HepG2 (cell line): ENCODE data around the gene COG4. TPM values are rescaled to one million over a fixed set of nuclear protein-coding genes. Genes with fewer than 3 reads are reported as not detected.

Experiments used
- polyA plus RNA-seq, 8 experiments: library from polyadenylated mRNA; depleted of rRNA in 3 of 8; stranded (reverse) in 7 of 8; unstranded in 1 of 8; fragments of >200 nt; fragmentation: Illumina TruSeq in 4 of 8; extraction: Trizol in 4 of 8; gene quantifications; 2 replicates each; pipeline versions ENCODE4 v1.2.1 to v1.2.3, GENCODE V29; 2011 to 2016; ENCODE audit warnings: low read depth in 4 of 8, missing spikeins in 1 of 8, mixed read lengths in 1 of 8; ENCODE audit not compliant: insufficient read depth in 1 of 8
- small RNA-seq, 3 experiments: library from RNA; depleted of rRNA; stranded (forward); fragments of <200 nt; gene quantifications; one replicate each; pipeline ENCODE3, GENCODE V24; 2012; ENCODE audit warnings: low read depth in 2 of 3, low replicate concordance in 1 of 3; ENCODE audit not compliant: insufficient read length in 3 of 3, insufficient read depth in 2 of 3
- total RNA-seq, 5 experiments: library from RNA; depleted of rRNA; stranded (reverse); fragments of >200 nt; fragmentation: Illumina TruSeq; extraction: Trizol; gene quantifications; 2 replicates each; pipeline ENCODE4 v1.2.3, GENCODE V29; 2016; ENCODE audit warnings: low read depth in 1 of 5

COG4 gene
- total and polyA plus RNA-seq, 2 of the 13 experiments (the other 11 are each of a cell fraction or from before 2014, with no cell fraction given), result 51.1 to 73.8 TPM

Small RNA genes within 50 kb of the gene (small RNA-seq; reads per million reads assigned to genes)
- 0.20 to 13.5 (median 3.6) reads per million in 3 experiments for gene RNU6-23P
- gene RPS27P26, result 0 reads per million in 3 experiments
- 2.0 to 11.6 (median 9.5) reads per million in 3 experiments for gene SNORD111
- gene SNORD111B, result 63.8 to 462 (median 251) reads per million in 3 experiments

Other genes starting within 250 kb of the COG4 start
- gene AARS1, start 234.0 kb downstream of the COG4 start, total RNA-seq (2016; rRNA removed; fragmentation: Illumina TruSeq; extraction: Trizol), result 107 and 132 TPM in 2 replicates
- 132 and 163 TPM in 2 replicates for gene AARS1, start 234.0 kb downstream of the COG4 start, polyA plus RNA-seq (2011; rRNA removed)
- gene DDX19B, start 224.4 kb downstream of the COG4 start, total RNA-seq (2016; rRNA removed; fragmentation: Illumina TruSeq; extraction: Trizol), result 36.2 and 45.1 TPM in 2 replicates
- 40.0 and 48.1 TPM in 2 replicates for gene DDX19B, start 224.4 kb downstream of the COG4 start, polyA plus RNA-seq (2011; rRNA removed)
- gene DDX19A, start 176.7 kb downstream of the COG4 start, total RNA-seq (2016; rRNA removed; fragmentation: Illumina TruSeq; extraction: Trizol), result 76.9 and 92.4 TPM in 2 replicates
- 41.4 and 43.9 TPM in 2 replicates for gene DDX19A, start 176.7 kb downstream of the COG4 start, polyA plus RNA-seq (2011; rRNA removed)
- 17.8 and 24.9 TPM in 2 replicates for gene ST3GAL2, start 84.5 kb downstream of the COG4 start, total RNA-seq (2016; rRNA removed; fragmentation: Illumina TruSeq; extraction: Trizol)
- gene ST3GAL2, start 84.5 kb downstream of the COG4 start, polyA plus RNA-seq (2011; rRNA removed), result 16.3 and 17.0 TPM in 2 replicates
- gene FCSK, start 69.0 kb downstream of the COG4 start, total RNA-seq (2016; rRNA removed; fragmentation: Illumina TruSeq; extraction: Trizol), result 4.9 and 9.1 TPM in 2 replicates
- gene FCSK, start 69.0 kb downstream of the COG4 start, polyA plus RNA-seq (2011; rRNA removed), result 15.0 and 19.2 TPM in 2 replicates
- gene SF3B3, start 262 bp upstream of the COG4 start, total RNA-seq (2016; rRNA removed; fragmentation: Illumina TruSeq; extraction: Trizol), result 500 and 817 TPM in 2 replicates
- gene SF3B3, start 262 bp upstream of the COG4 start, polyA plus RNA-seq (2011; rRNA removed), result 140 and 157 TPM in 2 replicates
- 1.2 and 1.4 TPM in 2 replicates for gene IL34, start 123.0 kb upstream of the COG4 start, total RNA-seq (2016; rRNA removed; fragmentation: Illumina TruSeq; extraction: Trizol)
- 1.3 and 1.6 TPM in 2 replicates for gene IL34, start 123.0 kb upstream of the COG4 start, polyA plus RNA-seq (2011; rRNA removed)
- 84.6 and 132 TPM in 2 replicates for gene MTSS2, start 162.5 kb upstream of the COG4 start, total RNA-seq (2016; rRNA removed; fragmentation: Illumina TruSeq; extraction: Trizol)
- gene MTSS2, start 162.5 kb upstream of the COG4 start, polyA plus RNA-seq (2011; rRNA removed), result 242 and 284 TPM in 2 replicates